MCF 10A (cell line): ENCODE data around the gene KLF7. TPM values are rescaled to one million over a fixed set of nuclear protein-coding genes. Genes with fewer than 3 reads are reported as not detected.

Experiments used
- BruUV-seq: library from RNA; stranded (reverse); fragments of 400-500 nt; replicated peaks from 2 replicates; lab custom pipeline; 2021; lab: Mats Ljungman, UMichigan
- CTCF ChIA-PET: fragments of 300-600 bp; sonication (Branson Sonifier 250); formaldehyde crosslinking; extraction: SDS; loops from one replicate; lab custom pipeline; 2021; ENCODE audit warnings: antibody characterized with exemption, inconsistent platforms; lab: Yijun Ruan, JAX
- POLR2A ChIA-PET: fragments of 300-600, 350-650 bp; sonication (Branson Sonifier 250); formaldehyde crosslinking; extraction: SDS; loops from one replicate; lab custom pipeline; 2020; ENCODE audit warnings: antibody characterized with exemption, inconsistent platforms; lab: Yijun Ruan, JAX
- DNase-seq: peaks from one replicate; pipeline ENCODE4 v3.0.0-alpha.2; 2018; ENCODE audit not compliant: unreplicated experiment
- H3K27ac Mint-ChIP-seq: one replicate; pipeline ENCODE4 v1.8.0; 2022; ENCODE audit warnings: mild to moderate bottlenecking, low read depth, mixed read lengths; ENCODE audit not compliant: unreplicated experiment
- H3K27me3 Mint-ChIP-seq: one replicate; pipeline ENCODE4 v1.8.0; 2022; ENCODE audit warnings: mixed read lengths; ENCODE audit not compliant: insufficient read depth, unreplicated experiment
- H3K36me3 Mint-ChIP-seq: one replicate; pipeline ENCODE4 v1.8.0; 2022; ENCODE audit warnings: mild to moderate bottlenecking, moderate library complexity, mixed read lengths; ENCODE audit not compliant: insufficient read depth, unreplicated experiment
- H3K4me1 Mint-ChIP-seq: one replicate; pipeline ENCODE4 v1.8.0; 2022; ENCODE audit warnings: mixed read lengths; ENCODE audit not compliant: insufficient read depth, unreplicated experiment
- H3K4me3 Mint-ChIP-seq: one replicate; pipeline ENCODE4 v1.8.0; 2022; ENCODE audit warnings: mild to moderate bottlenecking, moderate library complexity, mixed read lengths; ENCODE audit not compliant: unreplicated experiment
- H3K9me3 Mint-ChIP-seq: one replicate; pipeline ENCODE4 v1.8.0; 2022; ENCODE audit warnings: mixed read lengths; ENCODE audit not compliant: unreplicated experiment
- intact Hi-C: fragments of 100-400 bp; cut with micrococcal nuclease; formaldehyde crosslinking; loops from 2 replicates; pipeline ENCODE4 v1.14.1; 2022
- total RNA-seq: library from RNA; stranded (reverse); gene quantifications from 2 replicates; pipeline ENCODE4 v1.2.3, GENCODE V29; 2022
- TF ChIP-seq, protein P1 (sequence below): fragments of 200-600 bp; IDR thresholded peaks from one replicate; pipeline ENCODE4 v1.8.0; 2022; ENCODE audit warnings: antibody characterized with exemption, mild to moderate bottlenecking; ENCODE audit not compliant: unreplicated experiment

KLF7 gene
- total RNA-seq, 1 experiment from 2014 or later = 40.1 TPM

DNA sequence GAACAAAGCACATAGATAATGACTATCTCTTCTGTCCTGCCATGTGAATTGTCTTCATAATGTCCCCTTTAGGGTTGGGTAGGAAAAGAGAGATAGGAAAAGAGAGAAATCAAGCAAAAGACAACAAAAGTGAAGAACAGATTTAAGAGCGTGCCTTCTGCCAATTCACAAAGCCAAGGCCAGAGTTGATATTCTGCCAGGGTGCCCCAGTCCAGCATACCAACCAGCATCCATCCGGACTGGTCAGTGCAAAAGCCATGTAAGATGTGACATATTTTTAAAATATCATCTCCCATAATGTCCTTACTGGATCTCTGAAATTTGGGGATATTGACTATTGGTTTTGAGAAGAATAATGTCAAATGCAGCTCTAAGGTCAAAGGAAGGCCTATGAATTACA lies 35.7 kb upstream of the KLF7 start:
- TF ChIP-seq, protein P1, sequence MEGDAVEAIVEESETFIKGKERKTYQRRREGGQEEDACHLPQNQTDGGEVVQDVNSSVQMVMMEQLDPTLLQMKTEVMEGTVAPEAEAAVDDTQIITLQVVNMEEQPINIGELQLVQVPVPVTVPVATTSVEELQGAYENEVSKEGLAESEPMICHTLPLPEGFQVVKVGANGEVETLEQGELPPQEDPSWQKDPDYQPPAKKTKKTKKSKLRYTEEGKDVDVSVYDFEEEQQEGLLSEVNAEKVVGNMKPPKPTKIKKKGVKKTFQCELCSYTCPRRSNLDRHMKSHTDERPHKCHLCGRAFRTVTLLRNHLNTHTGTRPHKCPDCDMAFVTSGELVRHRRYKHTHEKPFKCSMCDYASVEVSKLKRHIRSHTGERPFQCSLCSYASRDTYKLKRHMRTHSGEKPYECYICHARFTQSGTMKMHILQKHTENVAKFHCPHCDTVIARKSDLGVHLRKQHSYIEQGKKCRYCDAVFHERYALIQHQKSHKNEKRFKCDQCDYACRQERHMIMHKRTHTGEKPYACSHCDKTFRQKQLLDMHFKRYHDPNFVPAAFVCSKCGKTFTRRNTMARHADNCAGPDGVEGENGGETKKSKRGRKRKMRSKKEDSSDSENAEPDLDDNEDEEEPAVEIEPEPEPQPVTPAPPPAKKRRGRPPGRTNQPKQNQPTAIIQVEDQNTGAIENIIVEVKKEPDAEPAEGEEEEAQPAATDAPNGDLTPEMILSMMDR = no peak
- H3K4me3 Mint-ChIP-seq = no peak overlapping the region

DNA sequence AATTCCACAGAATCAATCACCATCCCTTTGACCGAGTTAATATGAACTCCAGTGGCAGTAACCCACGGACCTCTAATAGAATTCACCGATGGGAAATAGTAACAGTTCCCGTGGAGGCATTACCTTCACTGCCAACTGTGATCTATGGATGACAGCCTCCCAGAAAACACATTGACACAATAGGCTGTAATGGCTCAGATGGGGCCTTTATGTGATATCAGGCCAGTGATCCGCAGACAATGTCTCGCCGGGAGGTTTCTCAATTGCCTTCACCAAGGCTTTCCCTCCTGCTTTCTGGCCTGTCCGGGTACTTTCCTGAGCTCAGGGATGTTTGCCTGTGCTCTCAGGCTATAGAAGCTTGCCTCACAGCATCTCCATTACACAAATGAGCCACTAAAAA lies 34.4 kb upstream of the KLF7 start:
- peaks cover 4% of the 10 kb centered on the region for H3K36me3 Mint-ChIP-seq
- no peak for DNase-seq
- H3K27ac Mint-ChIP-seq = no peak overlapping the region
- POLR2A ChIA-PET = no interaction called here
- no TSS peak for BruUV-seq
- no peaks in the 10 kb centered on the region for H3K4me1 Mint-ChIP-seq
- H3K27me3 Mint-ChIP-seq = no peaks in the 10 kb centered on the region
- no peaks in the 10 kb centered on the region for H3K9me3 Mint-ChIP-seq
- CTCF ChIA-PET = no interaction called here
- TF ChIP-seq, protein P1 = no peak
- H3K4me3 Mint-ChIP-seq = no peak overlapping the region
- intact Hi-C loops = no loop called here

More for the DNA sequence above, 35.7 kb upstream of the KLF7 start:
- H3K27me3 Mint-ChIP-seq = no peaks in the 10 kb centered on the region
- intact Hi-C loops = no loop called here
- BruUV-seq = no TSS peak
- peaks cover 4% of the 10 kb centered on the region for H3K36me3 Mint-ChIP-seq
- no peaks in the 10 kb centered on the region for H3K9me3 Mint-ChIP-seq
- CTCF ChIA-PET = no interaction called here
- H3K27ac Mint-ChIP-seq = no peak overlapping the region
- H3K4me1 Mint-ChIP-seq = no peaks in the 10 kb centered on the region
- POLR2A ChIA-PET = interaction anchor here (1.8 kb wide), 1 partner anchor 20 kb away, joined by 4 read pairs; no protein-coding TSS in a partner anchor
- DNase-seq = no peak

DNA sequence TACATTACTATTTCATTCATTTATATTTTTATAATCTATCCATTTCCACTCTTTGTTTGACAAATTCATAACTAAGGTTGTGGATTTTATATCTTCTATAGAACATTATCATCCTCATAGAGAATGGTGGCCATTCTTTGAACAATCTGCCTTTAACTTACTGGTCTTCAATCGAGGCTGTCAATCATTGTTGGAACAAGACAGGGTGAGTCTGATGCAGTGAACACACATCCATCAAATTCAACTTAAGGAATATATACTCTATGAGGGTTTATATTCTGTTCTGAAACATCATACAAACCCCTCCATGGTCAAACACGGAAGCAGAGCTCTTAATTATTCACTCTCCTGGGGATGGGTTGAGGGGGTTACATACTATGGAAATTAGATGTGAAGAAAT lies 28.3 kb upstream of the KLF7 start:
- peaks cover 2% of the 10 kb centered on the region for H3K4me1 Mint-ChIP-seq
- no peak for DNase-seq
- no peak overlapping the region for H3K27ac Mint-ChIP-seq
- intact Hi-C loops = no loop called here
- TF ChIP-seq, protein P1 = no peak
- no peaks in the 10 kb centered on the region for H3K9me3 Mint-ChIP-seq
- ChIA-PET POLR2A (interaction anchor here (1.7 kb wide), 1 partner anchor 9 kb away, joined by 5 read pairs; no protein-coding TSS in a partner anchor), CTCF (interaction anchor here (0.8 kb wide), 1 partner anchor 9 kb away, joined by 3 read pairs; no protein-coding TSS in a partner anchor)
- no TSS peak for BruUV-seq
- no peak overlapping the region for H3K4me3 Mint-ChIP-seq
- no peaks in the 10 kb centered on the region for H3K27me3 Mint-ChIP-seq
- H3K36me3 Mint-ChIP-seq = no peaks in the 10 kb centered on the region

DNA sequence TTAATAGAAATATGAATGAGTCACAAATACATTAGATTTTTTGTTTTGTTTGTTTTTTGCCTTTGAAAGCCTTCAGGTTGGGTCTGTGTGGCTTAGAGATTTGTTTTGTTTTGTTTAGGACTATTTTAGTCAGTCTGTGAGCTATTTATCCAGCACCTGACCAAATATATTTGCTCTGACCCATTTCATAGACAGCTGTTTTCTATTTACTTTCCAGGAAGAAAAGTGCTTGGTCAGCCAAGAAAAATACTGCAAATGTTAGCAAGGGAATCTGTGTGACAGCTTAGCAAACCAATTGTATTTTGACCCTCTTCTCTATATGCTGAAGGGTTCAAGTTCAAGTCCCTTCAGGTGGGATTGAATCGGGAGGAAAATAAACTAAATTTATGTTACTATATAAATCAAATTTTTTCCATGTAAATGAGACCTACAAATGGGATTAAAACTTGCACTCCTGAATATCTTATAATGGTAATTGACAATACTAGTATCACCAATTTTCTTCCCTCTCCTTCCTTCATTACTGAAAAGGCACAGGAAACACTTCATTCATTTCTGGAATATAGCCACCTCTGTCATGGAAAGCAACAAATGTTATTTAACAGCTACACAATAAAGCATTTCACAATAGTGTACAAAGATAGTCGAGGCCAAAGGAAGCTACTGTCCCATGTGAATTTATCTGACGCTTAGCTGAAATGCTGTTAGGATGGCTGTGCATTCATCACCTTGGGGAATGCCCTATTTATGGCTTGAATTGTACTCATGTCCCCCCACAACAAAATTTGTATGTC lies 23.1 kb upstream of the KLF7 start:
- Mint-ChIP-seq H3K36me3 (no peaks in the 10 kb centered on the region), H3K9me3 (no peaks in the 10 kb centered on the region), H3K27me3 (no peaks in the 10 kb centered on the region), H3K4me1 (peaks cover 15% of the 10 kb centered on the region), H3K27ac (no peak overlapping the region), H3K4me3 (no peak overlapping the region)
- no TSS peak for BruUV-seq
- CTCF ChIA-PET = interaction anchor here (0.5 to 0.6 kb wide), 2 partner anchors 54 to 288 kb away, joined by 3 to 5 read pairs; no protein-coding TSS in a partner anchor
- POLR2A ChIA-PET = interaction anchor here (0.6 to 1.4 kb wide), 2 partner anchors 8 to 25 kb away, joined by 3 read pairs; no protein-coding TSS in a partner anchor
- intact Hi-C loops = no loop called here
- TF ChIP-seq, protein P1 = no peak
- DNase-seq = peak; percentile 51
